T-cell (primary cell): ENCODE measurements around the gene FCER1G. TPM values are rescaled to one million over a fixed set of nuclear protein-coding genes. Genes with fewer than 3 reads are reported as not detected.

Experiments
- ATAC-seq, 4 experiments: fragments of 200-7000 bp in 3 of 4; fragments of 150-1000 bp in 1 of 4; cut with Tn5 transposase; replicated peaks in 1 of 4; 1 replicate in 3 of 4; 2 replicates in 1 of 4; pipeline ENCODE4 v1.10.0; 2021; ENCODE audit warnings: moderate library complexity in 3 of 4, mild to moderate bottlenecking in 2 of 4, moderate number of reproducible peaks in 1 of 4
- CTCF ChIA-PET, 2 donors: fragments of 300-600 bp; sonication (Branson Sonifier 250); formaldehyde crosslinking; loops; one replicate each; lab custom pipeline; 2022; ENCODE audit warnings: antibody characterized with exemption in 2 of 2; lab: Charles Lee
- POLR2A ChIA-PET, 2 donors: fragments of 300-600 bp; sonication (Branson Sonifier 250); formaldehyde crosslinking; loops; one replicate each; lab custom pipeline; 2022; ENCODE audit warnings: antibody characterized with exemption in 2 of 2; lab: Charles Lee
- DNase-seq, 35 experiments: peaks; one replicate each; pipeline versions ENCODE4 v3.0.0 to v3.0.0-alpha.2; 2013 to 2023
- H3K27ac ChIP-seq: one replicate; pipeline ENCODE4 v1.5.1; 2013; ENCODE audit warnings: low read length
- H3K27me3 ChIP-seq, 2 experiments: replicated peaks in 1 of 2; 1 replicate in 1 of 2; 2 replicates in 1 of 2; pipeline versions ENCODE4 v1.6.1 to v1.7.0; 2013; ENCODE audit warnings: low read length in 1 of 2, mixed read lengths in 1 of 2; ENCODE audit not compliant: control insufficient read depth in 2 of 2, insufficient read depth in 2 of 2; ENCODE audit errors: extremely low read depth in 1 of 2
- H3K36me3 ChIP-seq, 2 donors: 1 replicate in 1 of 2; 2 replicates in 1 of 2; pipeline versions ENCODE4 v1.6.1 to v1.7.0; 2013; ENCODE audit warnings: low read length in 1 of 2; ENCODE audit not compliant: control insufficient read depth in 2 of 2, insufficient read depth in 1 of 2; ENCODE audit errors: extremely low read depth in 1 of 2
- H3K4me1 ChIP-seq, 2 experiments: 1 replicate in 1 of 2; 2 replicates in 1 of 2; pipeline versions ENCODE4 v1.6.1 to v1.7.0; 2013; ENCODE audit warnings: low read length in 2 of 2, mixed read lengths in 1 of 2; ENCODE audit not compliant: insufficient read depth in 2 of 2, control insufficient read depth in 1 of 2; ENCODE audit errors: extremely low read depth in 1 of 2
- H3K4me3 ChIP-seq, 2 donors: 1 replicate in 1 of 2; 2 replicates in 1 of 2; pipeline versions ENCODE4 v1.5.1 to v1.7.0; 2013; ENCODE audit warnings: mild to moderate bottlenecking in 2 of 2, low read length in 1 of 2, moderate library complexity in 1 of 2; ENCODE audit not compliant: control insufficient read depth in 1 of 2; ENCODE audit errors: extremely low read depth in 1 of 2
- H3K9me3 ChIP-seq: 2 replicates; pipeline ENCODE4 v1.7.0; 2013
- H3K27ac Mint-ChIP-seq, 2 donors: one replicate each; pipeline ENCODE4 v1.8.0; 2020 to 2021; ENCODE audit warnings: mild to moderate bottlenecking in 2 of 2, mixed read lengths in 2 of 2
- H3K27me3 Mint-ChIP-seq, 2 donors: one replicate each; pipeline ENCODE4 v1.8.0; 2021 to 2022; ENCODE audit warnings: mixed read lengths in 2 of 2
- H3K36me3 Mint-ChIP-seq: one replicate; pipeline ENCODE4 v1.8.0; 2021; ENCODE audit warnings: mixed read lengths
- H3K4me1 Mint-ChIP-seq, 3 donors: one replicate each; pipeline ENCODE4 v1.8.0; 2020 to 2022; ENCODE audit warnings: mixed read lengths in 3 of 3, mild to moderate bottlenecking in 1 of 3
- H3K4me3 Mint-ChIP-seq, 3 donors: one replicate each; pipeline ENCODE4 v1.8.0; 2020 to 2022; ENCODE audit warnings: mild to moderate bottlenecking in 3 of 3, mixed read lengths in 3 of 3, moderate library complexity in 3 of 3
- H3K9me3 Mint-ChIP-seq, 3 donors: one replicate each; pipeline ENCODE4 v1.8.0; 2020 to 2022; ENCODE audit warnings: mixed read lengths in 3 of 3
- WGBS: methylation state at CpG from one replicate; pipeline ENCODE4 v1.1.5; 2013; ENCODE audit warnings: missing lambda C conversion rate; ENCODE audit not compliant: insufficient coverage; 5-methylcytosine and 5-hydroxymethylcytosine counted together
- total RNA-seq, 35 experiments: library from RNA in 6 of 35; stranded (reverse) in 6 of 35; fragments of 120-200 nt in 1 of 35; gene quantifications; one replicate each; pipeline versions ENCODE4 v1.2.1 to v1.2.4 and lab custom pipeline; 2013 to 2026

FCER1G gene
- total RNA-seq, 5 donors from 2014 or later (not counting 1 experiment from before 2014, with no cell fraction given): 2.5 to 5.2 (median 3.5) TPM

DNA sequence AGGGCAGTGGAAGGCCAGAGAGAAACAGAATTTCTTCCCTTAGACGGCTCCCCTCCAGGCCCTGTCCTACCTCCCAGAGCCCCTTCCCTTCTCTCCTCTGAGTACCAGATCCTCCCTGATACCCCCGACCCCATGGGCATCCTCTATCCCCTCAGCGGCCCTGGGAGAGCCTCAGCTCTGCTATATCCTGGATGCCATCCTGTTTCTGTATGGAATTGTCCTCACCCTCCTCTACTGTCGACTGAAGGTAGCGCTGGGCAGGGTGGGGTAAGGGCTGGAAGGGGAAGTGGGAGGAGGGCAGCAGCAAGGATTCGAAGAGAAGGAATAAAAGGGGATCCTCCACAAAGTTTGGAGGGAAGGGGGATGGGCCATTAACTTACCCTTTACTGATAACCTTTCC lies 2.7 kb downstream of the FCER1G start:
- no peak for DNase-seq
- WGBS: 69% methylated on average over 3 of the region's 6 CpGs
- ChIA-PET CTCF (interaction anchor here in 1 of 2 donors (0.6 to 1.3 kb wide), 4 partner anchors 8 to 32 kb away, joined by 3 to 4 read pairs (median 3); partner anchors contain the start of gene TOMM40L), POLR2A (interaction anchor here (0.6 kb wide), 2 partner anchors 41 to 53 kb away, joined by 4 to 9 read pairs; partner anchors contain the start of gene PCP4L1 (in 1 of the 2))
- ATAC-seq: no peak
- Histone ChIP-seq H3K4me1 (peaks cover 21 to 29% of the 10 kb centered on the region in 2 experiments), H3K9me3 (no peaks in the 10 kb centered on the region), H3K4me3 (no peak overlapping the region), H3K27me3 (no peaks in the 10 kb centered on the region), H3K36me3 (peaks cover 0 to 18% of the 10 kb centered on the region in 2 donors), H3K27ac (peak overlapping the region; percentile 20)
- peak overlapping the region in 2 of 3 donors; percentile 45 to 69 for H3K4me3 Mint-ChIP-seq
- H3K9me3 Mint-ChIP-seq: no peaks in the 10 kb centered on the region
- peaks cover 49 to 60% (median 55%) of the 10 kb centered on the region in 3 donors for H3K4me1 Mint-ChIP-seq
- H3K27me3 Mint-ChIP-seq: no peaks in the 10 kb centered on the region
- H3K27ac Mint-ChIP-seq: peak overlapping the region; percentile 94 to 97
- H3K36me3 Mint-ChIP-seq: peaks cover 22% of the 10 kb centered on the region

DNA sequence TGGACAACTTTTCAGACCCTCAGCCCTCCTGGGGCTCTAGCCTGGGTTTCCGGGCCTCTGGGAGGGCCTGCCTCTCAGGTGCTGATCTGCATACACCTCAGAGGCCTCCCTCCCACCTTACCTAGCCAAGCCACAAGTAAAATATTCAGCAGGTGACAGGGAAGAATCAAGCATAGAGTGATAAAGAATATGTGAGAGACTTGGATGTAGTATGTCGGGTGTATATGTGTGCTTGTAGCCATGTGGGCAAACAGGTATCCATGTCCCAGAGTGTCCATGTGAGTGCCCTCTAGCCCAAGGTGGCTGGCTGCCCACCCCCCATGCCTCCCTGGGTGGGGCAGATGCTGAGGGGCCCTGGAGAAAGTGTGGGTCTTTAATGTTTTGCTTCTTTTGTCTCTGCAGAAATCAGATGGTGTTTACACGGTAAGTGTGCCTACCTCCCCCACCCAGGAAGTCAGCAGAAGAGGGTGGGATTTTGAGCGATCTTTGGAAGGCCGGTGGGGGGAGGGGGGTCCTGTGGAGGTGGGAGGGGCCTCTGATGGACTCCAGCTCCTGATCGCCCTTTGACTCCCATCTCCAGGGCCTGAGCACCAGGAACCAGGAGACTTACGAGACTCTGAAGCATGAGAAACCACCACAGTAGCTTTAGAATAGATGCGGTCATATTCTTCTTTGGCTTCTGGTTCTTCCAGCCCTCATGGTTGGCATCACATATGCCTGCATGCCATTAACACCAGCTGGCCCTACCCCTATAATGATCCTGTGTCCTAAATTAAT lies 3.4 kb downstream of the FCER1G start:
- H3K36me3 Mint-ChIP-seq: peaks cover 16% of the 10 kb centered on the region
- H3K27ac ChIP-seq: peak overlapping the region; percentile 20
- peak overlapping the region; percentile 94 to 97 for H3K27ac Mint-ChIP-seq
- no peaks in the 10 kb centered on the region for H3K27me3 Mint-ChIP-seq
- WGBS: 65% methylated on average over 2 of the region's 8 CpGs
- peak in 1 of 35 experiments; percentile 20 for DNase-seq
- ATAC-seq: peak; percentile 47 to 72 (median 62)
- H3K4me1 Mint-ChIP-seq: peaks cover 49 to 60% (median 55%) of the 10 kb centered on the region in 3 donors
- H3K27me3 ChIP-seq: no peaks in the 10 kb centered on the region
- ChIA-PET POLR2A (interaction anchor here in 1 of 2 donors (0.5 to 0.6 kb wide), 3 partner anchors 10 to 53 kb away, joined by 3 to 4 read pairs (median 3); no protein-coding TSS in a partner anchor), CTCF (interaction anchor here in 1 of 2 donors (0.5 to 1.3 kb wide), 4 partner anchors 9 to 87 kb away, joined by 3 to 4 read pairs (median 4); partner anchors contain the start of gene PPOX)
- H3K4me3 ChIP-seq: no peak overlapping the region
- no peaks in the 10 kb centered on the region for H3K9me3 Mint-ChIP-seq
- H3K36me3 ChIP-seq: peaks cover 0 to 11% of the 10 kb centered on the region in 2 donors
- peaks cover 21 to 29% of the 10 kb centered on the region in 2 experiments for H3K4me1 ChIP-seq
- peak overlapping the region in 2 of 3 donors; percentile 18 to 69 for H3K4me3 Mint-ChIP-seq
- H3K9me3 ChIP-seq: no peaks in the 10 kb centered on the region

GRCh38 chr1:161219078-161219892 lies 4.2 kb downstream of the FCER1G start:
- Mint-ChIP-seq H3K9me3 (no peaks in the 10 kb centered on the region), H3K36me3 (peaks cover 8% of the 10 kb centered on the region), H3K4me3 (peak overlapping the region in 1 of 3 donors; percentile 69), H3K27me3 (no peaks in the 10 kb centered on the region), H3K27ac (peak overlapping the region; percentile 94 to 97), H3K4me1 (peaks cover 49 to 65% (median 58%) of the 10 kb centered on the region in 3 donors)
- ATAC-seq: no peak
- ChIA-PET POLR2A (interaction anchor here in 1 of 2 donors (0.5 to 0.8 kb wide), 3 partner anchors 11 to 53 kb away, joined by 3 read pairs; partner anchors contain the start of gene PPOX), CTCF (interaction anchor here (0.5 to 1.6 kb wide), 5 partner anchors 8 to 87 kb away, joined by 3 to 6 read pairs (median 3); partner anchors contain the start of gene PPOX (in 1 of the 2))
- no peaks in the 10 kb centered on the region for H3K9me3 ChIP-seq
- no peaks in the 10 kb centered on the region for H3K27me3 ChIP-seq
- peaks cover 21 to 29% of the 10 kb centered on the region in 2 experiments for H3K4me1 ChIP-seq
- no peak overlapping the region for H3K27ac ChIP-seq
- no peak overlapping the region for H3K4me3 ChIP-seq
- peaks cover 0 to 3% of the 10 kb centered on the region in 2 donors for H3K36me3 ChIP-seq
- no peak for DNase-seq
- WGBS: 86% methylated on average over 1 of the region's 5 CpGs

GRCh38 chr1:161220002-161220401 lies 4.9 kb downstream of the FCER1G start:
- Mint-ChIP-seq H3K27ac (peak overlapping the region; percentile 94 to 97), H3K36me3 (peaks cover 3% of the 10 kb centered on the region)
- WGBS: 76% methylated on average over 3 of the region's 5 CpGs

GRCh38 chr1:161222175-161223019 lies 7.3 kb downstream of the FCER1G start:
- no peak overlapping the region for H3K4me3 Mint-ChIP-seq
- CTCF ChIA-PET: interaction anchor here in 1 of 2 donors (0.6 kb wide), 1 partner anchor 84 kb away, joined by 6 read pairs; no protein-coding TSS in a partner anchor
- WGBS: 96% methylated on average over 4 of the region's 6 CpGs
- Histone ChIP-seq H3K27me3 (no peaks in the 10 kb centered on the region), H3K27ac (no peak overlapping the region), H3K4me1 (peaks cover 27 to 45% of the 10 kb centered on the region in 2 experiments), H3K4me3 (no peak overlapping the region), H3K36me3 (no peaks in the 10 kb centered on the region), H3K9me3 (no peaks in the 10 kb centered on the region)
- no peaks in the 10 kb centered on the region for H3K9me3 Mint-ChIP-seq
- DNase-seq (no peak), ATAC-seq (no peak)
- peak overlapping the region; percentile 15 to 22 for H3K27ac Mint-ChIP-seq
- H3K4me1 Mint-ChIP-seq: peaks cover 58 to 65% (median 62%) of the 10 kb centered on the region in 3 donors
- peaks cover under 1% of the 10 kb centered on the region for H3K36me3 Mint-ChIP-seq
- POLR2A ChIA-PET: interaction anchor here in 1 of 2 donors (0.5 to 0.6 kb wide), 3 partner anchors 64 to 903 kb away, joined by 6 read pairs; no protein-coding TSS in a partner anchor
- no peaks in the 10 kb centered on the region for H3K27me3 Mint-ChIP-seq

More at GRCh38 chr1:161220002-161220401, 4.9 kb downstream of the FCER1G start:
- no peak overlapping the region for H3K4me3 Mint-ChIP-seq
- H3K9me3 Mint-ChIP-seq: no peaks in the 10 kb centered on the region
- DNase-seq (no peak), ATAC-seq (no peak)
- Histone ChIP-seq H3K36me3 (no peaks in the 10 kb centered on the region), H3K4me3 (no peak overlapping the region), H3K27ac (no peak overlapping the region), H3K27me3 (no peaks in the 10 kb centered on the region), H3K4me1 (peaks cover 21 to 29% of the 10 kb centered on the region in 2 experiments), H3K9me3 (no peaks in the 10 kb centered on the region)
- H3K27me3 Mint-ChIP-seq: no peaks in the 10 kb centered on the region
- peaks cover 47 to 60% (median 56%) of the 10 kb centered on the region in 3 donors for H3K4me1 Mint-ChIP-seq
- POLR2A ChIA-PET: interaction anchor here in 1 of 2 donors (0.8 kb wide), 1 partner anchor 54 kb away, joined by 3 read pairs; the partner anchor contains the start of gene PPOX
- CTCF ChIA-PET: interaction anchor here (0.7 to 1.6 kb wide), 4 partner anchors 9 to 119 kb away, joined by 3 to 6 read pairs (median 3); no protein-coding TSS in a partner anchor
